Measurements from ENCODE around the gene DCUN1D3. TPM values are rescaled to one million over a fixed set of nuclear protein-coding genes. Genes with fewer than 3 reads are reported as not detected.

DCUN1D3 gene
- total RNA-seq, 1 donor = 30.2 TPM

DNA sequence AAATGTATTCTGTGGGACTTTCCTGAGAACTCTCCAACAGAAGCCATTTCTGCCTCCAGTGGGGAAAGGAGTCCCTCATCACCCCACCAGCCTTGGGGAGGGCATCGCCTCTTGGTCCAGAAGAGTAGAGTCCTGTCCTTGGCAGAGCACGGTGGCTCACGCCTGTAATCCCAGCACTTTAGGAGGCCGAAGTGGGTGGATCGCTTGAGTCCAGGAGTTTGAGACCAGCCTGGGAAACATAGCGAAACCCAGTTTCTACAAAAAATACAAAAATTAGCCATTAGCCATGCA lies 41.4 kb upstream of the DCUN1D3 start:
- no peak for DNase-seq (ENCODE audit: low read depth)
- no peak overlapping the region for H3K4me3 ChIP-seq (ENCODE audit: low read depth, low read length)
- TF ChIP-seq, protein P1, sequence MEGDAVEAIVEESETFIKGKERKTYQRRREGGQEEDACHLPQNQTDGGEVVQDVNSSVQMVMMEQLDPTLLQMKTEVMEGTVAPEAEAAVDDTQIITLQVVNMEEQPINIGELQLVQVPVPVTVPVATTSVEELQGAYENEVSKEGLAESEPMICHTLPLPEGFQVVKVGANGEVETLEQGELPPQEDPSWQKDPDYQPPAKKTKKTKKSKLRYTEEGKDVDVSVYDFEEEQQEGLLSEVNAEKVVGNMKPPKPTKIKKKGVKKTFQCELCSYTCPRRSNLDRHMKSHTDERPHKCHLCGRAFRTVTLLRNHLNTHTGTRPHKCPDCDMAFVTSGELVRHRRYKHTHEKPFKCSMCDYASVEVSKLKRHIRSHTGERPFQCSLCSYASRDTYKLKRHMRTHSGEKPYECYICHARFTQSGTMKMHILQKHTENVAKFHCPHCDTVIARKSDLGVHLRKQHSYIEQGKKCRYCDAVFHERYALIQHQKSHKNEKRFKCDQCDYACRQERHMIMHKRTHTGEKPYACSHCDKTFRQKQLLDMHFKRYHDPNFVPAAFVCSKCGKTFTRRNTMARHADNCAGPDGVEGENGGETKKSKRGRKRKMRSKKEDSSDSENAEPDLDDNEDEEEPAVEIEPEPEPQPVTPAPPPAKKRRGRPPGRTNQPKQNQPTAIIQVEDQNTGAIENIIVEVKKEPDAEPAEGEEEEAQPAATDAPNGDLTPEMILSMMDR (IDR thresholded peaks at IDR 0.05; ENCODE audit: insufficient read depth, low read length) = no peak

DNA sequence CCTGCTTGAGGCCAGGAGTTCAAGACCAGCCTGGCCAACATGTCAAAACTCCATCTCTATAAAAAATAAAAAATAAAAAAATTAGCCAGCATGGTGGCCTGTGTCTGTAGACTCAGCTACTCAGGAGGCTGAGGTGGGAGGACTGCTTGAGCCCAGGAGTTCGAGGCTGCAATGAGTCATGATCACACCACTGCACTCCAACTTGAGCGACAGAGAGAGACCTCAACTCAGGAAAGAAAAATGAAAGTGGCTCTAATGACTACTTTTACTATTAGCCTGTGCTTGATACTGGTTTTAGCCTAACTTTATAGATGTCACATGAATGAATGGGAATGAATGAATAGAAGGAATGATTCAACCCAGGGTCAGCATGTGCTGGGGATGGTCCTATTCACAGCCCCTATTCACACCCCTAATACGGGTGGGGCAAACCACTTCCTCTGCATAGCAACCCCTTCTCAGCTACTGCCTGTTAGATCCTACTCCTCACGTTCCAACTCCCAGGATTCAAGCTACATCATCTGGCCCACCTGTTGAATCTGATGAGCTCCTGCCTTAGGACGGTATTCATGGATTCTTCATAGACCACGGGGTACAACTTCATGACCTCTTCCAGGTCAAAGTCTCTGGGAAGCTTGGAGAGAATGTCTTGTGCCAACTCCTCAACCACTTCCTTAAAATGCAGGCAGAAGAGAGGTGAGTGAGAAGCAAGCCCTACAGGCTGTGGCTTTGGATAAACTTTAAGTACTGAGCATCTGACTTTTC lies 40.9 kb upstream of the DCUN1D3 start:
- H3K4me3 ChIP-seq (ENCODE audit: low read depth, low read length) = no peak overlapping the region
- no peak for DNase-seq (ENCODE audit: low read depth)
- TF ChIP-seq, protein P1 (IDR thresholded peaks at IDR 0.05; ENCODE audit: insufficient read depth, low read length) = no peak

DNA sequence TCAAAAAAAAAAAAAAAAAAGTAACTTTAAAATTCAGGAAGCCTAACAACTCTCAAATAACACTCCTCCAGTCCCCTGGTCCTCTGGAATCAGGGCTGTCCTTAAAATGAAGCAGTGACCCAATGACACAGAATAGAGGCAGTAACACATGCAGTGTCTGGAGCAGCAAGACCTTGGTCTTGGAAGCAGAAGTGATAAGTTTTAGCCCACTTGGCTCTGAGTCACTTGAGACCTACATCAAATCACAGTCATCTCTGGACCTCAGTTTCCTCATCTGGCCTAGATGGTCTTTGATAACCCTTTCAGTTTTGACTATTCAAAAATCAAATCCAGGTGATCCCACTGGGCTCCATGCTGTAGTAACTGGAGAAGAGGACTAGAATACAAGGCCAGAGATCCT lies 39.5 kb upstream of the DCUN1D3 start:
- no peak for DNase-seq (ENCODE audit: low read depth)
- TF ChIP-seq, protein P1 (IDR thresholded peaks at IDR 0.05; ENCODE audit: insufficient read depth, low read length) = no peak
- no peak overlapping the region for H3K4me3 ChIP-seq (ENCODE audit: low read depth, low read length)

DNA sequence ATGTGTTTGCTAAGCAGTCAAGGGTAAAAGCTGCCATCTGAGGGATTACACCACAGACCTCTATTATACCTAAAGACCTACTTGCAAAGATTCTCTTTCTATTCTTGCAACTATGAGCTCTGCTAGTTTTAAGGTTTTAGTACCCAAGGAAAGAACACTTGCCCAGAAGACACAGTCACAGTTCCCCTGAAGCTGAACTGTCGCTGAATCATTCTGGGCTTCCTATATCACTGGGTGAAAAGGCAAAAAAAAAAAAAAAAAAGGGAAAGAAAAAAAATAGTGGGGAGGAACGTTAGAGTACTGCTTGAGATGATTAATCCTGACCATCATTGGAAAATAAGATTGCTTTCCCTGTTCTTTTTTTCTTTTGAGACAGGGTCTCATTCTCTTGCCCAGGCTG lies 38.3 kb upstream of the DCUN1D3 start:
- TF ChIP-seq, protein P1 (IDR thresholded peaks at IDR 0.05; ENCODE audit: insufficient read depth, low read length) = no peak
- no peak overlapping the region for H3K4me3 ChIP-seq (ENCODE audit: low read depth, low read length)
- peak; percentile 51 for DNase-seq (ENCODE audit: low read depth)

DNA sequence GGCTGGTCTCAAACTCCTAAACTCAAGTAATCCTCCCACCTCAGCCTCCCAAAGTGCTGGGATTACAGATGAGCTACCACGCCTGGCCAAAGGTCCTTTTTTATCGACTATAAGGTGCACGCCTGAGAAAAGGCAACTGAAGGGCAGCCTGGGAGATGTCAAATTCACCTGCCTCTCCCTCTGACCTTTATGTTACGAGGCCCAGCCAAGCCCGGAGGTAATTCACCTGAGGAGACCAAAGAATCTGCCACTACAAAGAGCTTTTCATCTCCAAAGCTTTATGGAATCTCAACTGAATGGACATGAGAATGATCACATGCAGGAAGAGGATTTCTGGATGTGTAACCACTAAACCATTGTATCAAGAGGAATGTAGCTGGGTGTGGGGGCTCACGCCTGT lies 37.6 kb upstream of the DCUN1D3 start:
- TF ChIP-seq, protein P1 (IDR thresholded peaks at IDR 0.05; ENCODE audit: insufficient read depth, low read length) = no peak
- no peak overlapping the region for H3K4me3 ChIP-seq (ENCODE audit: low read depth, low read length)
- no peak for DNase-seq (ENCODE audit: low read depth)

DNA sequence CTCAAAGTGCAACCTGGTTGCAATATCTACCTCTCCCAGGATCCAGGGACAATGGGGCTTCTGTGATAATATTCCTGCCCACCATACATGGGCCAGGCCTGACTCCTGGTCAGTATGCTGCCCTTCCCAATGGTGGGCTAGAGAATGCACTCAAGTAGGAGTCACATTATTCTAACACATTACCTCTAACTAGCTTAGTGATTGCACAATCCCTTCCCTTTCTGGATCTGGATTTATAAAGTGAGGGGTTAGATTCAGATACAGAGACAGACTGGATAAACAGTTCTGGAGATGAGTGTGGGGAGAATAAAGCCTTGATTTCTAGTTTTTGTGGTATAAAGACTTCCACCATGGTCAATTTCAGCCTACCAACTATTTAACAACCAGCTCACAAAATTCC lies 33.4 kb upstream of the DCUN1D3 start:
- H3K4me3 ChIP-seq (ENCODE audit: low read depth, low read length) = no peak overlapping the region
- TF ChIP-seq, protein P1 (IDR thresholded peaks at IDR 0.05; ENCODE audit: insufficient read depth, low read length) = no peak
- no peak for DNase-seq (ENCODE audit: low read depth)

DNA sequence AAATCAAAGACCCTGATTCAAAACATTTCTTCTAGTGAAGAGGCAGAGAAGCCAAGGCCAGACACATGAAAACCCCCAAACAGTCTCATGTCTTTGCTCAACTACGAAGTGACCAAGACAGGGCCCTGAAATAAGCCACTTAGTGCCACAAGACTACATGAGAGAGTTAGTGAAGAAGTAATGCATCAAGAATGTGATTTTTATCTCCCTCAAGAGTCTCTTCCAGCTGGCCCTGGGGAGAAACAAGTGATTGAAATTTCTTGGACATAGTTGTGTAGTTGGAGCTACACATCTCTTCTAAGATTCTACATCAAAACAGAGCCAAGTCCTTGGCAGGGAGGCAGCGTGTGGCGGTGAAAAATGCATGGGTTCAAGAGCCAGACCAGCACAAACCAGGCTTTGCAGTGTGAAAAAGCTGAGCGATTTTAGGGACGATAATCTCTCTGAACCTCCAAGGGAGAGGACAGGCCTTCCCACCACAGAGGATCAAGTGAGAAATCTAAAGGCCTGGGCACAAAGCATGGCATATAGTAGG lies 31.0 kb upstream of the DCUN1D3 start:
- H3K4me3 ChIP-seq (ENCODE audit: low read depth, low read length) = no peak overlapping the region
- TF ChIP-seq, protein P1 (IDR thresholded peaks at IDR 0.05; ENCODE audit: insufficient read depth, low read length) = no peak
- DNase-seq (ENCODE audit: low read depth) = peak; percentile 53
